GM10266 (cell line): ENCODE data around the gene RNF19B.

Experiments
- DNase-seq: peaks from one replicate; pipeline ENCODE4 v3.0.0; 2012; ENCODE audit errors: extremely low spot score
- CTCF ChIP-seq: IDR thresholded peaks from 2 replicates; pipeline ENCODE4 v1.5.1; 2012; ENCODE audit warnings: mild to moderate bottlenecking, low read depth; ENCODE audit not compliant: control insufficient read depth, insufficient read depth; ENCODE audit errors: missing control alignments

RNF19B gene

GRCh38 chr1:32896451-32896850 lies 68.2 kb downstream of the RNF19B start:
- no peak for DNase-seq

GRCh38 chr1:32895325-32896215 lies 69.0 kb downstream of the RNF19B start:
- TF ChIP-seq CTCF, result no peak
- no peak for DNase-seq

More at GRCh38 chr1:32896451-32896850, 68.2 kb downstream of the RNF19B start:
- TF ChIP-seq CTCF, result no peak

- TF ChIP-seq CTCF, result no peak
- no peak for DNase-seq
These were observed 69.9 kb downstream of the RNF19B start for GRCh38 chr1:32894681-32895080.

DNA sequence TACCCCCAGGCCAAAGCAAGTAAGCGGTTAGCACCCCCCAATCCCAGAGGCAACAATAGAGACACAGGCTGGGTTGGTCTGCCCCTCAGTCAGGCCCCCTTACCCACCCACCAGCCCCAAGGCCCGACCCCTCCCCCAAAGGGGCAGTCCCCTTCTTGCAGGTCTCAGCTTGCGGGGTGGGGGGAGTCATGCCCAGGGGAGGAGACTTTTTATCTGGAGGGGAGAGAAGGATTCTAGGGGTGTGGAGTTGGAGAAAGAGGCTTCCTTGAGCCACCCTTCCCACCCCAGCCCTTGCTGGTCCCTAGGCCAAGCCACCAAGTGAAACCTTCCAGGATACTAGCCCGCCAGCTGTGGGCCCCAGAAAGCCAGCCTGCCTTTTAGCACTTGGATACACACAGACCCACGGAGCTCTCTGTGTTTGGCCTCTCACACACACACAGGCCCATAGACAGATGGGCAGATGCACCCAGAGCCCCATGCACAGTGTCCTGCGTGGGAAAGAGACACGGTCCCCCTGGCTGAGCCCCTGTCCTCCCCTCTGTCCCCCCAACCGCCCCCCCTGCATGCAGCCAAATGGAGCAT lies 70.5 kb downstream of the RNF19B start:
- TF ChIP-seq CTCF, result no peak
- no peak for DNase-seq

- peak; percentile 20 for TF ChIP-seq CTCF
- DNase-seq, result no peak
These were observed 71.2 kb downstream of the RNF19B start for GRCh38 chr1:32893198-32894018.

- TF ChIP-seq CTCF, result peak; percentile 82
- peak; percentile 76 for DNase-seq
These were observed 72.0 kb downstream of the RNF19B start for GRCh38 chr1:32892368-32893197.
